Measurements from ENCODE around the gene BCL2L11. TPM values are rescaled to one million over a fixed set of nuclear protein-coding genes. Genes with fewer than 3 reads are reported as not detected.

The BCL2L11 gene
- total RNA-seq, 1 experiment from 2014 or later: 12.6 TPM

GRCh38 chr2:111178296-111178695, 57.6 kb downstream of the BCL2L11 start:
- DNase-seq (ENCODE audit: low spot score): no peak
- H3K4me3 ChIP-seq (ENCODE audit: low read depth, low read length, poor library complexity, severe bottlenecking): no peak overlapping the region
- intact Hi-C loops (cut with micrococcal nuclease; ENCODE audit: unreplicated experiment): no loop called here
- H3K27me3 ChIP-seq (replicated peaks; ENCODE audit: insufficient read depth, low read depth, low read length, poor library complexity): no peaks in the 10 kb centered on the region
- no peaks in the 10 kb centered on the region for H3K9me3 ChIP-seq (ENCODE audit: low read depth, low read length, poor library complexity, severe bottlenecking)
- no peaks in the 10 kb centered on the region for H3K36me3 ChIP-seq (ENCODE audit: insufficient read depth, low read length, poor library complexity, severe bottlenecking)
- ChIA-PET POLR2A (ENCODE audit: low non-redundant PET) (no interaction called here), CTCF (no interaction called here)
- BruUV-seq (replicated peaks): no TSS peak
- TF ChIP-seq EZH2 (IDR thresholded peaks at IDR 0.05; ENCODE audit: borderline replicate concordance, low read depth, low read length, poor library complexity, severe bottlenecking) (no peak), CTCF (conservative IDR thresholded peaks at IDR 0.05; ENCODE audit: low read depth, low read length) (no peak)
- H3K27ac ChIP-seq (ENCODE audit: low read depth, low read length, poor library complexity, severe bottlenecking): no peak overlapping the region
- H3K4me1 ChIP-seq (ENCODE audit: insufficient read depth, low read length, poor library complexity, severe bottlenecking): no peaks in the 10 kb centered on the region

- CTCF ChIA-PET: no interaction called here
- Histone ChIP-seq H3K4me1 (ENCODE audit: insufficient read depth, low read length, poor library complexity, severe bottlenecking) (no peaks in the 10 kb centered on the region), H3K27me3 (replicated peaks; ENCODE audit: insufficient read depth, low read depth, low read length, poor library complexity) (no peaks in the 10 kb centered on the region), H3K4me3 (ENCODE audit: low read depth, low read length, poor library complexity, severe bottlenecking) (no peak overlapping the region), H3K9me3 (ENCODE audit: low read depth, low read length, poor library complexity, severe bottlenecking) (no peaks in the 10 kb centered on the region), H3K36me3 (ENCODE audit: insufficient read depth, low read length, poor library complexity, severe bottlenecking) (no peaks in the 10 kb centered on the region), H3K27ac (ENCODE audit: low read depth, low read length, poor library complexity, severe bottlenecking) (no peak overlapping the region)
- TF ChIP-seq CTCF (conservative IDR thresholded peaks at IDR 0.05; ENCODE audit: low read depth, low read length) (no peak), EZH2 (IDR thresholded peaks at IDR 0.05; ENCODE audit: borderline replicate concordance, low read depth, low read length, poor library complexity, severe bottlenecking) (no peak)
- intact Hi-C loops (cut with micrococcal nuclease; ENCODE audit: unreplicated experiment): no loop called here
- DNase-seq (ENCODE audit: low spot score): no peak
- POLR2A ChIA-PET (ENCODE audit: low non-redundant PET): no interaction called here
- no TSS peak for BruUV-seq (replicated peaks)
These were observed 58.2 kb downstream of the BCL2L11 start for GRCh38 chr2:111178730-111179405.

GRCh38 chr2:111182121-111182520, 61.4 kb downstream of the BCL2L11 start:
- H3K36me3 ChIP-seq (ENCODE audit: insufficient read depth, low read length, poor library complexity, severe bottlenecking): no peaks in the 10 kb centered on the region
- POLR2A ChIA-PET (ENCODE audit: low non-redundant PET): no interaction called here
- no peaks in the 10 kb centered on the region for H3K4me1 ChIP-seq (ENCODE audit: insufficient read depth, low read length, poor library complexity, severe bottlenecking)
- no TSS peak for BruUV-seq (replicated peaks)
- intact Hi-C loops (cut with micrococcal nuclease; ENCODE audit: unreplicated experiment): no loop called here
- no peak for DNase-seq (ENCODE audit: low spot score)
- no peak overlapping the region for H3K4me3 ChIP-seq (ENCODE audit: low read depth, low read length, poor library complexity, severe bottlenecking)
- no peak for TF ChIP-seq CTCF (conservative IDR thresholded peaks at IDR 0.05; ENCODE audit: low read depth, low read length)
- TF ChIP-seq EZH2 (IDR thresholded peaks at IDR 0.05; ENCODE audit: borderline replicate concordance, low read depth, low read length, poor library complexity, severe bottlenecking): no peak
- H3K9me3 ChIP-seq (ENCODE audit: low read depth, low read length, poor library complexity, severe bottlenecking): no peaks in the 10 kb centered on the region
- CTCF ChIA-PET: no interaction called here
- H3K27me3 ChIP-seq (replicated peaks; ENCODE audit: insufficient read depth, low read depth, low read length, poor library complexity): no peaks in the 10 kb centered on the region
- no peak overlapping the region for H3K27ac ChIP-seq (ENCODE audit: low read depth, low read length, poor library complexity, severe bottlenecking)
